Testis (tissue), 2 donors: ENCODE measurements around the gene ADRB2.

Experiments used
- CTCF ChIP-seq, 3 experiments: fragments of 450-650 bp in 2 of 3; fragments of 200-600 bp in 1 of 3; sonication (generic) in 1 of 3; IDR thresholded peaks; one replicate each; pipeline ENCODE4 v1.5.1; 2016 to 2019; ENCODE audit warnings: antibody characterized with exemption in 3 of 3, mild to moderate bottlenecking in 2 of 3, moderate library complexity in 1 of 3
- POLR2A ChIP-seq: fragments of 450-650 bp; IDR thresholded peaks from one replicate; pipeline ENCODE4 v1.6.1; 2017; ENCODE audit warnings: antibody characterized with exemption, mild to moderate bottlenecking, moderate library complexity

- TF ChIP-seq CTCF (IDR thresholded peaks at IDR 0.05) (no peak), POLR2A (no peak)
Measured at GRCh38 chr5:148817606-148818005, 8.8 kb upstream of the ADRB2 start.
